ENCODE measurements around the gene GLI2. TPM values are rescaled to one million over a fixed set of nuclear protein-coding genes. Genes with fewer than 3 reads are reported as not detected.

GLI2 gene
- total and polyA plus RNA-seq, 2 experiments from 2014 or later = 53.6 to 57.0 TPM

DNA sequence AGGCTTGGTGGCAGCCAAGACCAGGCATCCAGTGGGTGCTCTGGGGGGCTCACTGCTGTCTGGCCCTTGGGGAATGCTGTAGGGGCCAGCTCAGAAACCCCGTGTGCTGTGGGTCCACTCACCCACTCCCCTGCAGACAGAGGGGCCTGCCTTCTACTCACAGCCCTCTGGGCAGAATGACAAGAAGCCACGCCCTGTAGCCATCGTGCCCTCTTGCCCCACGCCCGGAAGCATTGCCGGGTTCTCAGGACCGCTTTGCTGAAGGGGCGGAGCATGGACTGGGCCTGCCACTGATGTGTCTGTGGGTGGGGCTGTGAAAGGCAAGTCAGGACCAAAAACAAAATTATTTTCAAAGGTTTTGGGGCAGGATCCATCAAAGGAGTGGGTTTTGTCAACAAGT lies 27.8 kb downstream of the GLI2 start:
- no peaks in the 10 kb centered on the region for H3K9me2 ChIP-seq (ENCODE audit: insufficient read depth)
- no peak overlapping the region for H3K27ac ChIP-seq (ENCODE audit: low read depth)
- H3K36me3 Mint-ChIP-seq (ENCODE audit: low read depth) = no peaks in the 10 kb centered on the region
- no peak overlapping the region for H3K4me2 ChIP-seq
- no peaks in the 10 kb centered on the region for H3K27me3 ChIP-seq (ENCODE audit: insufficient read depth)
- DNase-seq (ENCODE audit: low spot score) = no peak
- peaks cover 12% of the 10 kb centered on the region for H3K27me3 Mint-ChIP-seq (ENCODE audit: insufficient read depth, low read depth, poor library complexity)
- H3K4me3 Mint-ChIP-seq = no peak overlapping the region
- H3K27ac Mint-ChIP-seq = no peak overlapping the region
- H2AFZ ChIP-seq = no peak overlapping the region
- H3F3A ChIP-seq (replicated peaks; ENCODE audit: low read depth) = peaks cover 13% of the 10 kb centered on the region; the same call in 1 of the 2 replicates
- H3K4me1 Mint-ChIP-seq = peaks cover 82% of the 10 kb centered on the region
- no peak for TF ChIP-seq JUNB (IDR thresholded peaks at IDR 0.05; ENCODE audit: unreplicated experiment)
- TF ChIP-seq EZH2 (IDR thresholded peaks at IDR 0.05; ENCODE audit: low read depth, unreplicated experiment) = no peak
- TF ChIP-seq, protein P1, sequence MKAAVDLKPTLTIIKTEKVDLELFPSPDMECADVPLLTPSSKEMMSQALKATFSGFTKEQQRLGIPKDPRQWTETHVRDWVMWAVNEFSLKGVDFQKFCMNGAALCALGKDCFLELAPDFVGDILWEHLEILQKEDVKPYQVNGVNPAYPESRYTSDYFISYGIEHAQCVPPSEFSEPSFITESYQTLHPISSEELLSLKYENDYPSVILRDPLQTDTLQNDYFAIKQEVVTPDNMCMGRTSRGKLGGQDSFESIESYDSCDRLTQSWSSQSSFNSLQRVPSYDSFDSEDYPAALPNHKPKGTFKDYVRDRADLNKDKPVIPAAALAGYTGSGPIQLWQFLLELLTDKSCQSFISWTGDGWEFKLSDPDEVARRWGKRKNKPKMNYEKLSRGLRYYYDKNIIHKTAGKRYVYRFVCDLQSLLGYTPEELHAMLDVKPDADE (IDR thresholded peaks at IDR 0.05) = no peak
- TF ChIP-seq CTCF (conservative IDR thresholded peaks at IDR 0.05; ENCODE audit: low read depth in 2 of 2) = no peak
- no peak for TF ChIP-seq POLR2AphosphoS5 (IDR thresholded peaks at IDR 0.05; ENCODE audit: low read depth)
- no peak for TF ChIP-seq NANOG (IDR thresholded peaks at IDR 0.05; ENCODE audit: borderline replicate concordance)
- no peak for TF ChIP-seq ZNF331 (CRISPR knock-in tag; IDR thresholded peaks at IDR 0.05; ENCODE audit: low read depth)
- TF ChIP-seq ZNF114 (CRISPR knock-in tag; IDR thresholded peaks at IDR 0.05) = no peak
- no peak for TF ChIP-seq ZNF462 (CRISPR knock-in tag; IDR thresholded peaks at IDR 0.05)
- TF ChIP-seq CREB1 (CRISPR knock-in tag; IDR thresholded peaks at IDR 0.05; ENCODE audit: low read depth) = no peak
- TF ChIP-seq REST (IDR thresholded peaks at IDR 0.05; ENCODE audit: unreplicated experiment) = no peak
- no peak for TF ChIP-seq STAT1 (IDR thresholded peaks at IDR 0.05; ENCODE audit: unreplicated experiment)
- TF ChIP-seq EZH2phosphoT487 (IDR thresholded peaks at IDR 0.05; ENCODE audit: unreplicated experiment) = no peak
- no peaks in the 10 kb centered on the region for H3K9me3 Mint-ChIP-seq
- H3K4me1 ChIP-seq (ENCODE audit: insufficient read depth) = peaks cover 56% of the 10 kb centered on the region
- peaks cover 100% of the 10 kb centered on the region for H3K79me2 ChIP-seq (replicated peaks; ENCODE audit: insufficient read depth)
- no peaks in the 10 kb centered on the region for H3K36me3 ChIP-seq (ENCODE audit: insufficient read depth)
- H3K4me3 ChIP-seq = no peak overlapping the region
- peaks cover 71% of the 10 kb centered on the region for H4K20me1 ChIP-seq (replicated peaks; ENCODE audit: insufficient read depth)
- ATAC-seq = no peak
